Stimulated activated CD8-positive, alpha-beta memory T cell treated with anti-CD3 and anti-CD28 coated beads, Interleukin-12 subunit alpha, Interleukin-12 subunit beta, amount 100 ng/mL, for 4 hours (primary cell): Measurements from ENCODE around the gene SLC38A3.

Experiments used
- DNase-seq: peaks from one replicate; pipeline ENCODE4 v3.0.0-alpha.2; 2020; ENCODE audit warnings: low read depth

The SLC38A3 gene

GRCh38 chr3:50269460-50269859 is 64.4 kb downstream of the SLC38A3 start:
- no peak for DNase-seq

- DNase-seq, result no peak
These were observed 64.9 kb downstream of the SLC38A3 start for GRCh38 chr3:50269977-50270413.

- no peak for DNase-seq
These were observed 65.6 kb downstream of the SLC38A3 start for GRCh38 chr3:50270422-50271224.
